NCI-H1694 treated with DMSO at 0.1 percent for 48 hours (cell line): ENCODE measurements around the gene PINLYP.

Source experiments
- DNase-seq: peaks from one replicate; lab custom pipeline; 2025; lab: John Stamatoyannopoulos, UW

The PINLYP gene

DNA sequence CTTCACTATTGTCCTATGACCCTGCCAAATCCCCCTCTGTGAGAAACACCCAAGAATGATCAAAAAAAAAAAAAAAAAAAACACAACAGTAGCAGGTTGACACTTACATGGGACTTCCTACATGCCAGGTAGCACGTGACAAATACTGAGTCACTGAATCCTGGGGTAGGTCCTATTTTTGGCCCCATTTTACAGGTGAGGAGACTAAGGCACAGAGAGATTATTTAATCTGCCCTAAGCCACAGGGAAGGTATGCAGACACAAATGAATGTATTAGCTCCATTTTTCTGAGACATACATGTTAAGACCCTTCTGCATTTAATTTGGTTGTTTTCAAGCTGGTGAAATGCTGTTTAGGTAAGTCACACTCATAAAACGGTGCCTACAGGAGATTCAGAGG is 26.9 kb upstream of the PINLYP start:
- no peak for DNase-seq

DNA sequence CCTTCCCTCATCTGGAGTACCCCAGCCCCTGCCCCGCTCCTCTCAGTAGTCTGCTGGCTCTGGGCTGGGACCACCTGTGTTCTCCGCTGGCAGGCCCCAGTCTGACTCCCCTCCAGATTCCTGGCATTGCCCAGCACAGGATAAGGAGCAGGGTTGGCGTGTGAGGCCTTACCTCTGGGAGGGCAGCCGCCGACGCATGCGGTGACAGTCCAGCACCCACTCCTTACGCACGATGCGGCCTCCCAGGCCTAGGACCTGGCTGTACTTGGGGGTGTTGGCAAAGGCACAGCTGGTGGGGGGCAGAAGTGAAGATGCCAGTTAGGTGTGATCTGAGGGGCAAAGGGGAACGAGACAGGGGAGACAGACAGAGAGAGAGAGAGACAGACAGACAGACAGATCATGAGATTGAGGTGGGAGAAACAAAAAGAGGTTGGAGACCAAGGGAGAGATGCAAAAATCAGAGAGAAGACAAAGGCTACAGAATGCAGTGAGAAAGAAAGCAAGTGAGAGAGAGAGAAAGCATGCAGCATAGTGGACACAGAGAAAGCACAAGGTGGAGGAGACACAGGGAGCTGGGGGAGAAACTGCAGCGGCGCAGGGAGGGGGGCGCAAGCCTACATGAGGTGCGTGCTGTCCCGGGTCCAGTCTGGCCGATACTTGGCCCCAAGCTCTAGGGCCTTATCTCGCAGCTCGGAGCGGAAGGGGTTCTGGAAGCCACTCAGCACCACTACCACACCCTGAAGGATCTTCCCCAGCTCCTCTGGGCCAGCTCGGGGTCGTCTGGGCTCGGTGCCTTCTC is 24.0 kb upstream of the PINLYP start:
- no peak for DNase-seq

- no peak for DNase-seq
Observed at GRCh38 chr19:43552198-43552450, 23.5 kb upstream of the PINLYP start.

- DNase-seq = peak; percentile 59
Observed at GRCh38 chr19:43552616-43553015, 23.0 kb upstream of the PINLYP start.

GRCh38 chr19:43553656-43554055 is 21.9 kb upstream of the PINLYP start:
- DNase-seq = no peak

DNA sequence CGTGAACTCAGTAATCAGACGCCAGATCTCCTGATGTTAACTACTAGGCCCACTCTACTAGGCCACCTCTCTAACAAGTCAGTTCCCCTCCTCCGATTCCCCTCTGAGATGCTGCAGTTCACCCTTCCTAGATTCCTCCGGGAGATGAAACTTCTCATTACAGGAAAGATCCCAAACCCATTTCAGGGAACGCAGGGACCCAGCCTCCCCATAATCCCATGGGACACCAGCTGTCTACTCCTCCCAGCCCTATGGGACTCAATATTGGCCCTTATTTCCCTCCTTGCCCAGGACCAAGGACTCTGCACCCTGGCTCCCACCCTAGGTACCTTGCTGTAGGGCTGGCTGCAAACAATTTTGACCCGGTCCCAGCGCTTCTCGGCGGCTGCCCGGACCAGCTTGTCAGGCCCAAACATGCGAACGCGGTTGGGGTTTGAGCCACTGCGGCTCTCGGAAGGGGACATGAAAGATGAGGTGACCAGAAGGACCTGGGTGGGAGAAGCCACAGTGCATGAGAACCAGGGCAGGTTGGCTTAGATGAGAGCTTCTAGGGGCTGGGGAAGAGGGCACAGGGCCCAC is 21.2 kb upstream of the PINLYP start:
- DNase-seq = no peak

- peak; percentile 79 for DNase-seq
Observed at GRCh38 chr19:43555185-43555770, 20.3 kb upstream of the PINLYP start.

DNA sequence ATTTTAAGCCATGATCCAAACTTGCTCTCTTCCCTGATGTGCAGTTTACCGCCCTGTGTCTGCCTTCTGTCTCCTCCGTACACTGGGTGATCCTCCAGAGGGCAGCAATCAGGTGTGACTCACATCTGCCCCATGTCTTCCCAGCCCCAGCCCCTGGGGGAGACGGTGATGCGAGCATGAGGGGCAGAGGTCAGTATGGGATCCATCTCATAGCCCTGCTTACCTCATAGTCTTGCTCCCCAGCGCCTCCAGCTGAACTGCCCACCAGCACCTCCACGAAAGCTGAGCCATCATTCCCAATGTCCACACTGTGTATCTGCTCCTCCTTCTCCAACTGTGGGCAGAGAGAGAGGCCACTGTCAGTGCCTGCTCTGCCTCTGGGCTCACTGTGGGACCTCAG is 14.9 kb upstream of the PINLYP start:
- no peak for DNase-seq

DNA sequence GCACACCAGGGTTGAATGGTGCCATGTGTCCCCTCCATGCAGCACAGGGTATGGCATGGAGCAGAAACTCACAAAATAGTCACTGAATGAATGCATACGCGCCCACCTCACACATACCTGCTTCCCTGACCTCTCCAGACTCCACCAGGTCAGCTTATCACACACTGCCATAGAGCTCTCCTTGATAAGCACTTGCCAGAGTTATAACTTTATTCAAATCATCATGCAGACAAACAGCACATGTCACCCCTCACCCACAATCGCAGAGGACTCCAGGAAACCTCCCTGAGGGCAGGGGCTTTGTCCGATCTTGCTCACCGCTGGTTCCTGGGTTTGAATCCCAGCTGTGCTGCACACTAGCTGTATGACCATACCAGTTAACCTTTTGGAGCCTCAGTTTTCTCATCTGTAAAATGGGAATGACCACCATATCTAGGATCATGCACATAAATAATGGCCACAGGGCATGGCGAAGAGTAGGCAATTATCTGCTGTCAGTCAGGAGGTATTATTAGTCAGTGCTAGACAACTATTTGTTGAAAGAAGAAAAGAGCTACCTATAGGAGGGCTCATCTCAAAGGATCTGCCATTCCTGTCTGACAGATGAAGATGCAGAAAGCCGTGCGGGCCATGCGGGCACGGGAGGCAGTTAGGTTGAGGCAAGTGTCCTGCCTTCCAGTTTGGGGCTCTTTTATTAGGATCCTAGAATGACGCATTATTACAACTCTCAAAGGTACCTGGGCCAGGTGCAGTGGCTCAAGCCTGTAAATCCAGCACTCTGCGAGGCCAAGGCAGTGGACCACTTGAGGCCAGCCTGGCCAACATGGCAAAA is 14.2 kb upstream of the PINLYP start:
- no peak for DNase-seq

GRCh38 chr19:43562226-43562697 is 13.3 kb upstream of the PINLYP start:
- no peak for DNase-seq

GRCh38 chr19:43562698-43563241 is 12.8 kb upstream of the PINLYP start:
- DNase-seq = peak; percentile 60

- no peak for DNase-seq
Observed at GRCh38 chr19:43563816-43564457, 11.7 kb upstream of the PINLYP start.

DNA sequence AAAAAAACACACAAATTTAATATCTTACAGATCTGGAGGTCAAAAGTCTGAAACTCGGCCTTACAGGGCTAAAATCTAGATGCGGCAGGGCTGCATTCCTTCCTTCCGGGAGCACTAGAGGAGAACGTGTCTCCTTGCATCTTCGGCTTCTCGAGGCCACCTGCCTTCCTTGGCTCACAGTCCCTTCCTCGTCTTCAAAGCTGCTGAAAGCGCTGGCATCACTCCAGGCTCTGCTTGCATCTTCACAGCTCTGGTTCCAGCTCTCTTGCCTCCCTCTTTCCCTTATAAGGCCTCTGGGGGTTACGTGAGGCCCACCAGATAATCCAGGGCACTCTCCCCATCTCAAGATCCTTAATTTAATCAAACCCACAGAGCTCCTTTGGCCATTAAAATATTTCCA is 10.8 kb upstream of the PINLYP start:
- DNase-seq = no peak

- no peak for DNase-seq
Observed at GRCh38 chr19:43569657-43570056, 5.9 kb upstream of the PINLYP start.

DNA sequence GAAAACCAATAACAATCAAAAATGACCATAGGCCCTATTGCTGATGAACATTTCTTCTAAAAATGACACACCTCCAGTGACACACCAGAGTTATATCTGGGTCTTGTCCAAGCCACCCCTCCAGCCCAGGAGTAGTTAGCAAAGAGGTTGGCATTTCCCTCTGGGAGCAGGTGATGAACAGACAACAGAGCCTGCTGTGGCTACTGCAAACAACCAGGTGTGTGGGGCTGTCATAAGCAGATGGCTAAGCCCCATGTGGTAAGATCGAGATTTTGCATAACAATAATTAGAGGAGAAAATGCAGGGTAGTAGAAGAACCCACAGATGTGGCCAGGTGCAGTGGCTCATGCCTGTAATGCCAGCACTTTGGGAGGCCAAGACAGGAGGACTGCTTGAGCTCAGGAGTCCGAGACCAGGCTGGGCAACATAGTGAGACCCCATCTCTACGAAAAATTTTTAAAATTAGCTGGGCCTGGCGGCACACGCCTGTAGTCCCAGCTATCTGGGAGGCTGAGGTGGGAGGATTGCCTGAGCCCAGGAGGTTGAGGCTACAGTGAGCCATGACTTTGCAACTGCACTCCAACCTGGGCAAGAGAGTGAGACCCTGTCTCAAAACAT is 5.3 kb upstream of the PINLYP start:
- DNase-seq = no peak

DNA sequence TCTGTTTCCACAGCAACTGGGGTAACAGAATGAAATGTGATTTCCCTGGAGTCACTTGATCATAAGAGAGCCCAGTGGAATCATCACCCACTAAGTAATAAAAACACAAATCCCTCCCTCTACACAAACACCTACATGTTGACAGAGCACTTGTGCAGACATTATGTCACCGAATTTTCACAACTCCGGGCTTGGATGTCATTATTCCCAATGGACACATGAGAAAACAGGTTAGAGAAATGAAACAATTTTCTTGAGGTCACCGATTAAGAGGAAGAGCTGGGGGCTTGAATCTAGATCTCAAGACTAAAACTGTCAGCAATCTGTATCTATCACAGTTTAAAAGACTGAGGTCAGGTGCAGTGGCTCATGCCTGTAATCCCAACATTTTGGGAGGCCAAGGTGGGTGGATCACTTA is 3.4 kb upstream of the PINLYP start:
- DNase-seq = no peak

DNA sequence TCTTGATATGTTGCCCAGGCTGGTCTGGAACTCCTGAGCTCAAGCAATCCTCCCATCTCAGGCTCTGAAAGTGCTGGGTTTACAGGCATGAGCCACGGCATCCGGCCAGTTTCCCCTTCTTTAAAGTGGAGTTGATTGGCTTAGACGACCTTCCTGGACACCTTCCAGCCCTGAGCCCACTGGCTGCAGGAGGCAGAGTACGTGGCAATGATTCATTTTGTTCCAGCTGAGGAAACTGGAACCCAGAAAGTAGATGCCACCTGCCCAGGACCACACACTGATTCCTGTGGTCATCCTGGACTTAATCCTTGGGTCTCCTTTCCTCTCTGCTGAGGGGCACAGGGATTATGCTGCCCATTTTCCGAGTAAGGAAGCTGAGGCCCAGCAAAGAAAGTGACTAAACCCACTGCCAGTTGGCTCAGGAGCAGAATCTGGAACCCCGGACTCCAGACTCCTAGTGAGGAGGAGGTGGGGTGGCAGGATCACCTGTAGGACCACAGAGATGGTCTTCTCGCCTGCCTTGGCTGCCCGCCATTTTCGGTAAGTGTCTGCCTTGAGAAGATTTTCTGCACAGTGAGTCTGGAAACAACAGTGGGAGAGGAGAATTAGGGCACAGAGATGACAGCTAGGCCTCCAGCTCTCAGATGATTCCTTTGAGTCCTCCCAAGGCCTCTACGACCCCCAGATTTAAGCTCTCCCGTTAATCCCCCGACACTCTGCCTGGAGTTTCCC is 1.0 kb upstream of the PINLYP start:
- DNase-seq = no peak

- DNase-seq = no peak
Observed at GRCh38 chr19:43575955-43576878, 616 bp downstream of the PINLYP start.

GRCh38 chr19:43578787-43579186 is 3.2 kb downstream of the PINLYP start:
- no peak for DNase-seq

GRCh38 chr19:43581467-43581866 is 5.9 kb downstream of the PINLYP start:
- no peak for DNase-seq
